A549 (cell line): ENCODE data around the gene RTP5. TPM values are rescaled to one million over a fixed set of nuclear protein-coding genes. Genes with fewer than 3 reads are reported as not detected.

Source experiments
- ATAC-seq, 2 experiments: fragments of 200-7000 bp in 1 of 2; fragments of >200 bp in 1 of 2; cut with Nextera tagmentation in 1 of 2; cut with Tn5 transposase in 1 of 2; 3 replicates each; pipeline versions ENCODE4 v1.8.0 to v1.9.1; 2018 to 2020; ENCODE audit warnings: mild to moderate bottlenecking in 1 of 2, moderate library complexity in 1 of 2
- CTCF ChIA-PET: fragments of 300-600 bp; sonication (Branson Sonifier 250); formaldehyde crosslinking; extraction: SDS; loops from one replicate; lab custom pipeline; 2021; ENCODE audit warnings: antibody characterized with exemption, inconsistent platforms; lab: Yijun Ruan, JAX
- POLR2A ChIA-PET: fragments of 350-600 bp; formaldehyde crosslinking; extraction: SDS; loops from one replicate; lab custom pipeline; 2021; ENCODE audit warnings: antibody characterized with exemption, inconsistent platforms; lab: Yijun Ruan, JAX
- DNase-seq, 2 experiments: peaks; one replicate each; pipeline versions ENCODE4 v3.0.0 to v3.0.0-alpha.2; 2011 to 2016; ENCODE audit warnings: low read depth in 1 of 2, low spot score in 1 of 2
- FAIRE-seq: peaks from 2 replicates; lab custom pipeline; 2011; peaks lifted over from hg19 to GRCh38; lab: Jason Lieb, UNC
- H3K27ac ChIP-seq, 2 experiments: fragments of >200 bp; sonication (Bioruptor Twin); formaldehyde crosslinking; 3 replicates each; pipeline ENCODE4 v1.5.1; 2016 to 2017
- H3K4me1 ChIP-seq: fragments of >200 bp; sonication (Bioruptor Twin); formaldehyde crosslinking; 3 replicates; pipeline ENCODE4 v1.6.1; 2016
- H3K4me2 ChIP-seq: fragments of >200 bp; sonication (Bioruptor Twin); formaldehyde crosslinking; 3 replicates; pipeline ENCODE4 v1.6.1; 2016
- H3K4me3 ChIP-seq: fragments of >200 bp; sonication (Bioruptor Twin); formaldehyde crosslinking; 3 replicates; pipeline ENCODE4 v1.5.1; 2016
- H3K9me3 ChIP-seq: fragments of >200 bp; sonication (Bioruptor Twin); formaldehyde crosslinking; 3 replicates; pipeline ENCODE4 v1.6.1; 2016
- BCL3 ChIP-seq: fragments of >200 bp; sonication (Bioruptor Twin); formaldehyde crosslinking; IDR thresholded peaks from 3 replicates; pipeline ENCODE4 v1.6.1; 2016
- CEBPB ChIP-seq, 2 experiments: fragments of >200 bp in 1 of 2; sonication (Bioruptor Twin) in 1 of 2; formaldehyde crosslinking in 1 of 2; IDR thresholded peaks; 2 replicates each; pipeline ENCODE4 v1.6.1; 2012 to 2016
- EHF ChIP-seq: fragments of 250-450 bp; sonication (Bioruptor Pico); IDR thresholded peaks from 2 replicates; pipeline ENCODE4 v1.5.0; 2020; ENCODE audit warnings: mild to moderate bottlenecking
- EP300 ChIP-seq, 2 experiments: fragments of >200 bp; sonication (Bioruptor Twin); formaldehyde crosslinking; IDR thresholded peaks; 2 replicates in 1 of 2; 3 replicates in 1 of 2; pipeline ENCODE4 v1.6.1; 2016 to 2017
- HEYL ChIP-seq: fragments of 250-450 bp; sonication (Bioruptor Pico); IDR thresholded peaks from 2 replicates; pipeline ENCODE4 v1.8.0; 2021; ENCODE audit warnings: mild to moderate bottlenecking, moderate library complexity
- HMGXB4 ChIP-seq: fragments of 250-450 bp; sonication (Bioruptor Pico); IDR thresholded peaks from 2 replicates; pipeline ENCODE4 v1.5.0; 2021; ENCODE audit warnings: mild to moderate bottlenecking, moderate library complexity, borderline replicate concordance
- JUNB ChIP-seq: fragments of >200 bp; sonication (Bioruptor Twin); formaldehyde crosslinking; IDR thresholded peaks from 2 replicates; pipeline ENCODE4 v1.6.1; 2016
- MAFK ChIP-seq: fragments of 450-650 bp; IDR thresholded peaks from 2 replicates; pipeline ENCODE4 v1.6.1; 2014; ENCODE audit not compliant: partially characterized antibody
- NPAS2 ChIP-seq: fragments of 250-450 bp; sonication (Bioruptor Pico); IDR thresholded peaks from 2 replicates; pipeline ENCODE4 v1.8.0; 2022; ENCODE audit warnings: mild to moderate bottlenecking, moderate library complexity, borderline replicate concordance
- NR3C1 ChIP-seq: fragments of >200 bp; sonication (Bioruptor Twin); formaldehyde crosslinking; IDR thresholded peaks from 3 replicates; pipeline ENCODE4 v1.6.1; 2017
- RFX5 ChIP-seq: fragments of 450-650 bp; IDR thresholded peaks from 2 replicates; pipeline ENCODE4 v1.7.1; 2014; ENCODE audit warnings: antibody characterized with exemption, mild to moderate bottlenecking, moderate library complexity
- RNF2 ChIP-seq: fragments of 200-600 bp; sonication (generic); IDR thresholded peaks from 2 replicates; pipeline ENCODE4 v1.6.1; 2016; ENCODE audit warnings: low read depth, mild to moderate bottlenecking, antibody characterized with exemption, moderate library complexity, borderline replicate concordance
- SREBF2 ChIP-seq: fragments of 450-650 bp; IDR thresholded peaks from 2 replicates; pipeline ENCODE4 v1.6.1; 2014; ENCODE audit warnings: mild to moderate bottlenecking, moderate library complexity
- ZSCAN20 ChIP-seq: fragments of 250-450 bp; sonication (Bioruptor Pico); IDR thresholded peaks from 2 replicates; pipeline ENCODE4 v1.8.0; 2022; ENCODE audit warnings: mild to moderate bottlenecking, moderate library complexity
- WGBS: methylation state at CpG from one replicate; pipeline ENCODE4 v1.1.6; 2017; ENCODE audit errors: missing lambda C conversion rate; 5-methylcytosine and 5-hydroxymethylcytosine counted together
- polyA plus RNA-seq, 4 experiments: library from polyadenylated mRNA; depleted of rRNA in 3 of 4; stranded (reverse); fragments of >200 nt; fragmentation: RNase III in 1 of 4; extraction: RNeasy Plus Mini Kit Qiagen cat#74134 plus additional on column Dnase treatment in 1 of 4; gene quantifications; 2 replicates in 3 of 4; 3 replicates in 1 of 4; pipeline ENCODE4 v1.2.3, GENCODE V29; 2011 to 2017
- TF ChIP-seq, protein P1 (sequence below): fragments of 200-600 bp; sonication (generic); IDR thresholded peaks from 2 replicates; pipeline ENCODE4 v1.6.1; 2016; ENCODE audit warnings: antibody characterized with exemption, mild to moderate bottlenecking, moderate library complexity
- TF ChIP-seq, protein P2 (sequence below): fragments of >200 bp; sonication (Bioruptor Twin); formaldehyde crosslinking; IDR thresholded peaks from 3 replicates; pipeline ENCODE4 v1.5.1; 2016

RTP5 gene
- polyA plus RNA-seq, 2 of the 4 experiments (the other 2 are of a cell fraction), result not detected

- H3K4me2 ChIP-seq, result no peak overlapping the region
- ATAC-seq, result no peak
- H3K27ac ChIP-seq, result no peak overlapping the region
- POLR2A ChIA-PET, result no interaction called here
- CTCF ChIA-PET, result no interaction called here
- no peak for DNase-seq
- WGBS, result 72% methylated on average over 10 of the region's 10 CpGs
- H3K4me3 ChIP-seq, result no peak overlapping the region
- peaks cover 20% of the 10 kb centered on the region for H3K9me3 ChIP-seq
- TF ChIP-seq CEBPB (IDR thresholded peaks at IDR 0.05) (no peak), EHF (CRISPR knock-in tag) (no peak), SREBF2 (no peak), ZSCAN20 (CRISPR knock-in tag) (no peak), HEYL (CRISPR knock-in tag) (no peak), JUNB (no peak), NR3C1 (no peak), EP300 (IDR thresholded peaks at IDR 0.05) (no peak), RNF2 (no peak), RFX5 (no peak)
- TF ChIP-seq, protein P1, sequence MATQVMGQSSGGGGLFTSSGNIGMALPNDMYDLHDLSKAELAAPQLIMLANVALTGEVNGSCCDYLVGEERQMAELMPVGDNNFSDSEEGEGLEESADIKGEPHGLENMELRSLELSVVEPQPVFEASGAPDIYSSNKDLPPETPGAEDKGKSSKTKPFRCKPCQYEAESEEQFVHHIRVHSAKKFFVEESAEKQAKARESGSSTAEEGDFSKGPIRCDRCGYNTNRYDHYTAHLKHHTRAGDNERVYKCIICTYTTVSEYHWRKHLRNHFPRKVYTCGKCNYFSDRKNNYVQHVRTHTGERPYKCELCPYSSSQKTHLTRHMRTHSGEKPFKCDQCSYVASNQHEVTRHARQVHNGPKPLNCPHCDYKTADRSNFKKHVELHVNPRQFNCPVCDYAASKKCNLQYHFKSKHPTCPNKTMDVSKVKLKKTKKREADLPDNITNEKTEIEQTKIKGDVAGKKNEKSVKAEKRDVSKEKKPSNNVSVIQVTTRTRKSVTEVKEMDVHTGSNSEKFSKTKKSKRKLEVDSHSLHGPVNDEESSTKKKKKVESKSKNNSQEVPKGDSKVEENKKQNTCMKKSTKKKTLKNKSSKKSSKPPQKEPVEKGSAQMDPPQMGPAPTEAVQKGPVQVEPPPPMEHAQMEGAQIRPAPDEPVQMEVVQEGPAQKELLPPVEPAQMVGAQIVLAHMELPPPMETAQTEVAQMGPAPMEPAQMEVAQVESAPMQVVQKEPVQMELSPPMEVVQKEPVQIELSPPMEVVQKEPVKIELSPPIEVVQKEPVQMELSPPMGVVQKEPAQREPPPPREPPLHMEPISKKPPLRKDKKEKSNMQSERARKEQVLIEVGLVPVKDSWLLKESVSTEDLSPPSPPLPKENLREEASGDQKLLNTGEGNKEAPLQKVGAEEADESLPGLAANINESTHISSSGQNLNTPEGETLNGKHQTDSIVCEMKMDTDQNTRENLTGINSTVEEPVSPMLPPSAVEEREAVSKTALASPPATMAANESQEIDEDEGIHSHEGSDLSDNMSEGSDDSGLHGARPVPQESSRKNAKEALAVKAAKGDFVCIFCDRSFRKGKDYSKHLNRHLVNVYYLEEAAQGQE, result no peak
- TF ChIP-seq, all 56 proteins: peak for 0
- no peaks in the 10 kb centered on the region for H3K4me1 ChIP-seq
- FAIRE-seq, result no peak
Observed at GRCh38 chr2:241911551-241911950, 42.0 kb downstream of the RTP5 start.

- Histone ChIP-seq H3K4me2 (no peak overlapping the region), H3K4me3 (no peak overlapping the region), H3K9me3 (peaks cover 20% of the 10 kb centered on the region), H3K4me1 (no peaks in the 10 kb centered on the region), H3K27ac (no peak overlapping the region)
- TF ChIP-seq HMGXB4 (no peak), BCL3 (no peak)
- TF ChIP-seq, protein P2, sequence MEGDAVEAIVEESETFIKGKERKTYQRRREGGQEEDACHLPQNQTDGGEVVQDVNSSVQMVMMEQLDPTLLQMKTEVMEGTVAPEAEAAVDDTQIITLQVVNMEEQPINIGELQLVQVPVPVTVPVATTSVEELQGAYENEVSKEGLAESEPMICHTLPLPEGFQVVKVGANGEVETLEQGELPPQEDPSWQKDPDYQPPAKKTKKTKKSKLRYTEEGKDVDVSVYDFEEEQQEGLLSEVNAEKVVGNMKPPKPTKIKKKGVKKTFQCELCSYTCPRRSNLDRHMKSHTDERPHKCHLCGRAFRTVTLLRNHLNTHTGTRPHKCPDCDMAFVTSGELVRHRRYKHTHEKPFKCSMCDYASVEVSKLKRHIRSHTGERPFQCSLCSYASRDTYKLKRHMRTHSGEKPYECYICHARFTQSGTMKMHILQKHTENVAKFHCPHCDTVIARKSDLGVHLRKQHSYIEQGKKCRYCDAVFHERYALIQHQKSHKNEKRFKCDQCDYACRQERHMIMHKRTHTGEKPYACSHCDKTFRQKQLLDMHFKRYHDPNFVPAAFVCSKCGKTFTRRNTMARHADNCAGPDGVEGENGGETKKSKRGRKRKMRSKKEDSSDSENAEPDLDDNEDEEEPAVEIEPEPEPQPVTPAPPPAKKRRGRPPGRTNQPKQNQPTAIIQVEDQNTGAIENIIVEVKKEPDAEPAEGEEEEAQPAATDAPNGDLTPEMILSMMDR, result no peak
- FAIRE-seq (no peak), ATAC-seq (no peak), DNase-seq (no peak)
- ChIA-PET POLR2A (no interaction called here), CTCF (no interaction called here)
- WGBS, result 66% methylated on average over 17 of the region's 17 CpGs
Observed at GRCh38 chr2:241912021-241912555, 42.6 kb downstream of the RTP5 start.

- ATAC-seq, result no peak
- WGBS, result 66% methylated on average over 4 of the region's 4 CpGs
- no peak for DNase-seq
- peaks cover 20% of the 10 kb centered on the region for H3K9me3 ChIP-seq
- CTCF ChIA-PET, result no interaction called here
- TF ChIP-seq MAFK (peak; percentile 93), NPAS2 (CRISPR knock-in tag) (no peak)
- TF ChIP-seq, all 56 proteins: peak for 1
- no peak for FAIRE-seq
- Histone ChIP-seq H3K4me3 (no peak overlapping the region), H3K4me1 (no peaks in the 10 kb centered on the region), H3K4me2 (no peak overlapping the region), H3K27ac (no peak overlapping the region)
- POLR2A ChIA-PET, result no interaction called here
Observed at GRCh38 chr2:241913703-241914102, 44.2 kb downstream of the RTP5 start.
